Left ventricle myocardium inferior (tissue), 1 donor: ENCODE results near the gene TGM2. TPM values are rescaled to one million over a fixed set of nuclear protein-coding genes. Genes with fewer than 3 reads are reported as not detected.

Source experiments
- DNase-seq: peaks from one replicate; pipeline ENCODE4 v3.0.0-alpha.2; 2020
- H3K27ac ChIP-seq: fragments of 200-600 bp; replicated peaks from 2 replicates; pipeline ENCODE4 v1.8.0; 2021
- H3K27me3 ChIP-seq: fragments of 200-600 bp; 2 replicates; pipeline ENCODE4 v1.8.0; 2021; ENCODE audit warnings: low read depth
- H3K36me3 ChIP-seq: fragments of 200-600 bp; 2 replicates; pipeline ENCODE4 v1.8.0; 2021
- H3K4me1 ChIP-seq: fragments of 200-600 bp; 2 replicates; pipeline ENCODE4 v1.8.0; 2021
- H3K4me3 ChIP-seq: fragments of 200-600 bp; 2 replicates; pipeline ENCODE4 v1.8.0; 2021; ENCODE audit warnings: mild to moderate bottlenecking, moderate library complexity
- H3K9me3 ChIP-seq: fragments of 200-600 bp; replicated peaks from 2 replicates; pipeline ENCODE4 v1.8.0; 2021
- intact Hi-C: fragments of 100-400 bp; cut with micrococcal nuclease; formaldehyde crosslinking; loops from one replicate; pipeline ENCODE4 v1.11.0; 2022
- total RNA-seq: library from RNA; stranded (reverse); fragmentation: NEBNext Ultra II Directional; extraction: Animal tissue kit (Norgen Biotek cat#: 25700); gene quantifications from one replicate; pipeline ENCODE4 v1.2.1, GENCODE V29; 2021
- TF ChIP-seq, protein P1 (sequence below): fragments of 200-600 bp; IDR thresholded peaks from 2 replicates; pipeline ENCODE4 v1.8.0; 2021; ENCODE audit warnings: antibody characterized with exemption, mild to moderate bottlenecking, borderline replicate concordance
- donor health status: DM: no; HTN: yes; CAD: no; lungs with severe emphysema.

TGM2 gene
- total RNA-seq, 1 donor from 2014 or later, result 846 TPM

DNA sequence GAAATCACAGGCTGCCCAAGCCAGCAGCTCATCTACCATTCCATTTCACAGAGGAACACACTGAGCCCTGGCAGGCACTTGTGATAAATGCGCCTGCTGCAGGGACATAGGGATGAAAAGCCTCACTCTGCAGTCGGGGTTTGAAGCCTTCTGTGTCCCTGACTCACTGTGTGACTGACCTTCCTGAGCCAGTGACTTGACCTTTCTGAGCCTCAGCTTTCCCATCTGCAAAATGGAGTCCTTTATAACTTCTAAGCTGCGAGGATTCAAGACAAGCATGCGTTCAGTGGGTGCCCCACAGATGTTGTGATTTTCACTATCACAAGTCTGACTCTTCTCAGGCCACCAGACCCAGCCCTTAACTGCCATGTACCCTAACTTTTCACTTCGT lies 5.5 kb downstream of the TGM2 start:
- TF ChIP-seq, protein P1, sequence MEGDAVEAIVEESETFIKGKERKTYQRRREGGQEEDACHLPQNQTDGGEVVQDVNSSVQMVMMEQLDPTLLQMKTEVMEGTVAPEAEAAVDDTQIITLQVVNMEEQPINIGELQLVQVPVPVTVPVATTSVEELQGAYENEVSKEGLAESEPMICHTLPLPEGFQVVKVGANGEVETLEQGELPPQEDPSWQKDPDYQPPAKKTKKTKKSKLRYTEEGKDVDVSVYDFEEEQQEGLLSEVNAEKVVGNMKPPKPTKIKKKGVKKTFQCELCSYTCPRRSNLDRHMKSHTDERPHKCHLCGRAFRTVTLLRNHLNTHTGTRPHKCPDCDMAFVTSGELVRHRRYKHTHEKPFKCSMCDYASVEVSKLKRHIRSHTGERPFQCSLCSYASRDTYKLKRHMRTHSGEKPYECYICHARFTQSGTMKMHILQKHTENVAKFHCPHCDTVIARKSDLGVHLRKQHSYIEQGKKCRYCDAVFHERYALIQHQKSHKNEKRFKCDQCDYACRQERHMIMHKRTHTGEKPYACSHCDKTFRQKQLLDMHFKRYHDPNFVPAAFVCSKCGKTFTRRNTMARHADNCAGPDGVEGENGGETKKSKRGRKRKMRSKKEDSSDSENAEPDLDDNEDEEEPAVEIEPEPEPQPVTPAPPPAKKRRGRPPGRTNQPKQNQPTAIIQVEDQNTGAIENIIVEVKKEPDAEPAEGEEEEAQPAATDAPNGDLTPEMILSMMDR, result no peak
- no peak for DNase-seq
- intact Hi-C loops, result no loop called here
- Histone ChIP-seq H3K9me3 (no peaks in the 10 kb centered on the region), H3K36me3 (peaks cover 49% of the 10 kb centered on the region), H3K4me3 (peak overlapping the region; percentile 81), H3K27ac (peak overlapping the region; percentile 93), H3K4me1 (peaks cover 100% of the 10 kb centered on the region), H3K27me3 (no peaks in the 10 kb centered on the region)

DNA sequence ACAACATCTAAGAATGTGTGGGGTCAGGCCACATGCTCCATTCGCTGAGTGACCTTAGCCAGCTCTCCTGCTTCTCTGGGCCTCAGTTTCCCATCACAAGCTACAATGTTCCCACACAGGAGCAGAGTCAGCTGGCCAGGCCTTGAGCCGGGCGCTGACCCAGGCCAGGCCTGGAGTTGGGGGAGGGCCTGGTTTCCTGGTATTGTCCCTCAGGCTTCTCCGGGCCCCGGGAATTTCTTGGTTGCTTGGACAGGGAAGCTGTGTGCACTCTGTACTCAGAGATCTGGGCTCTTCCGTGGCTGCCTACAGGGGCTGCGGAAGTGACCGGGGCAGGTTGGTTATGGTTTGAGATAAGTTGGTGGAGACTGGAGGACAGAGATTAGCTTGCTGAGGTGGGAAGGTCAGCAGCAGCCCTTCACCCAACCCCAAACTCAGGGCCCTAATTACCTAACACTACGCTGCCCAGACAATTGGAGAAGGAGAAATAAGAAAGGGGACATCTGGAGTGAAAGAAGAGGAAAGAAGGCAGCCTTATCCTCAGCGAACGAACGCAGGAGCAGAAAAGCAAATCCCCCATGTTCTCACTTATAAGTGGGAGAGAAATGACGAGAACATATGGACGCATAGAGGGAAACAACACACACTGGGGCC lies 6.2 kb downstream of the TGM2 start:
- intact Hi-C loops, result no loop called here
- TF ChIP-seq, protein P1, result no peak
- Histone ChIP-seq H3K4me3 (peak overlapping the region; percentile 81), H3K4me1 (peaks cover 100% of the 10 kb centered on the region), H3K27me3 (no peaks in the 10 kb centered on the region), H3K36me3 (peaks cover 56% of the 10 kb centered on the region), H3K27ac (peak overlapping the region; percentile 93), H3K9me3 (no peaks in the 10 kb centered on the region)
- DNase-seq, result peak; percentile 63

DNA sequence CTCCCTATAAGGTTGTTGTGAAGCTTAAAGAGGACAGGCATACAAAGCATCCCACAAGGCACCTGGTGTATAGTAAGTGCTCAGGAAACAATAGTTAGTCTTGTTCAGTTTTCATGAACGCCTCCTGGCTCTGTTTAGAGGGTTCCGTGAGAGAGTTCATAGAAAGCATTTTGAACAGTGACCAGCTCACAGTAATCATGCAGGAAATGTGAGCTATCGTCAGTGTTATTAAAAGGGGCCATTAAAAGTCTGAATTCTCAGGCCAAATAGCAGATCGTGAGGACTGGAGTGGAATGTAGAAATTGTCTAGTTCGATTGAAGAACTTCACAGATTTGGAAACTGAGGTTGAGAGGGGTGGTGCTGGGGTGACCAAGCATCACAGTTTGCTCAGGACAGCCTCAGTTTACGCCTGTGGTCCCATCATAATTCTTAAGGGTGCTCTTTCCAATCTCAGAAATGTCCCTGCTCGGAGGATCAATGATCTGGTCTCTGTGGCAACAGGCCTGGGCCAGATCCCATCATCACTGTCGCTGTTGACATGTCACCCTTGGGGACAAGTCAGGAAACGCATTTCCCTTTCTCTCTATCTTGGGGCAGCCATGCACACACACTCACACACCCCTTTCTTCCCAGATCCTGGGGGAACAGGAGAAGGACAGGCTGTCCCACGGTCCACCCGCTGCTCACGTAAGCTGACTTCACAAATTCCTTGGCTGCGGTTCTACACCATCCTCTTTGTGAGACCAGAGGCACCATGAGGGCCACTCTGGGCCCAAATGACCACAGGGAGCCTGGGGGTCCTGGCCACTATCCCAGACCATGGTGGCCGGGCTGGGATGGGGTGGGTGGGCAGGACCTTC lies 7.2 kb downstream of the TGM2 start:
- peak overlapping the region; percentile 93 for H3K27ac ChIP-seq
- peaks cover 63% of the 10 kb centered on the region for H3K36me3 ChIP-seq
- H3K27me3 ChIP-seq, result no peaks in the 10 kb centered on the region
- intact Hi-C loops, result no loop called here
- peaks cover 100% of the 10 kb centered on the region for H3K4me1 ChIP-seq
- no peaks in the 10 kb centered on the region for H3K9me3 ChIP-seq
- DNase-seq, result peak; percentile 35
- H3K4me3 ChIP-seq, result peak overlapping the region; percentile 81
- TF ChIP-seq, protein P1, result no peak

DNA sequence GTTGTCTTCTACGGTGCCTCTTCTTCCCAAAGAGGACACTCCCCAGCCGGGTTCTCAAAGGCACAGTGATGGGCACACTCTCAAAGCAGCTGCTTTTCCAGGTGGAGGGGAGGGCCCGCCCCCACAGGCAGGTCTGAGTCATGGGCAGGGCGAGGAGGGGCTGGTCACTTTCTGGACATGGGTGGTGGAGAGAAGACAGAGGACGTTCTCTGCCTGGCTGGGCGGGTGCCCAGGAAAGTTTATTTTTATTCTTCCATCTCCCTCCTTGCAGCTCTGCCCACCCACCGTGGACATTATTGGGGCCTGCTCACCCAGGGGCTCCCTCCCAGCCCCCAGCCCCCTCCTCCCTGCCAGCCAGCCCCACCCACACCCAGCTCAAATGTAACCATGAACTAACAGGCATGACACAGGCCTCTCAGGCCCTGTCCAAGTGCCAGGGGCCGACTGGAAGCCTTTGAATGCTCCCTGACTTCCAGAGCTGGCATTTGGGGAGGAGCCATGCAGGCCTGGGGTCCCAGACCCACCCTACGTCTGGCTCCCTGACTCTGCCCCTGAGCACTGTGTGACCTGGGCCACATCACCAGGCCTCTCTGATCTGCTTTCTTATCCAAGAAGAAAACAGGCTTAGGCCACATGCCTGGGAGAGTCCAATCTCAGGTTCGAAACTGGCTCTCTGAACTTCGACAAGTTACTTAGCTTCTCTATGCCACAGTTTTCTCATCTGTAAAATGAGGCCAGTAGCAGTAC lies 8.0 kb downstream of the TGM2 start:
- H3K4me1 ChIP-seq, result peaks cover 100% of the 10 kb centered on the region

DNA sequence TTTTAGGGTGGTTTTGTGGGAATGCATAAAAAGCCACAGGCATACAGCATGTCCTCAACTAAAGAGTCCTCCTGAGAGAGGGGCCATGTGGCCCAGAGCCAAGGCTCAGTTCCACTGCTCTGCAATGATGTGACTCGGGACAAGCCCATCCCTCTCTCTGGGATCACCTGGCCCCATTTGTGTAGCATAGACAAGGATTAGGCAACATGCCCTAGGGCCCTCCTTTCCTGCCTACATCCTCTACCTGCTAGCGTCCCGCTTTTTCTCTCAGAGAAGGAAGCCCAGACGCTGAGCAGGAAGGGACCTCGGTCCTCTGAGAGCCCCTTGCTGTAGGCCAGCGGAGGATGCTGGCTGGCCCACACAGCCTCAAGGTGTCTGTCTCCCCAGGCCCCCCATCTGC lies 8.8 kb downstream of the TGM2 start:
- H3K36me3 ChIP-seq, result peaks cover 64% of the 10 kb centered on the region
- TF ChIP-seq, protein P1, result no peak
- intact Hi-C loops, result no loop called here

More for the DNA sequence above, 8.0 kb downstream of the TGM2 start:
- peak; percentile 66 for DNase-seq
- TF ChIP-seq, protein P1, result no peak
- no peak overlapping the region for H3K4me3 ChIP-seq
- H3K36me3 ChIP-seq, result peaks cover 63% of the 10 kb centered on the region
- H3K27ac ChIP-seq, result peak overlapping the region; percentile 93
- no peaks in the 10 kb centered on the region for H3K9me3 ChIP-seq
- intact Hi-C loops, result no loop called here
- no peaks in the 10 kb centered on the region for H3K27me3 ChIP-seq

More for the DNA sequence above, 8.8 kb downstream of the TGM2 start:
- Histone ChIP-seq H3K27me3 (no peaks in the 10 kb centered on the region), H3K4me1 (peaks cover 100% of the 10 kb centered on the region), H3K9me3 (no peaks in the 10 kb centered on the region), H3K27ac (peak overlapping the region; percentile 93), H3K4me3 (no peak overlapping the region)
- no peak for DNase-seq
